T-helper 1 cell treated with Interleukin-12 subunit alpha and Interleukin-12 subunit beta and Interleukin-4 antibody, amounts not matched to agents 30 μg/mL and 1 μg/mL, for 36 hours (primary cell): ENCODE results near the gene ARHGAP29.

Experiments
- H3K27ac Mint-ChIP-seq: one replicate; pipeline ENCODE4 v1.8.0; 2021; ENCODE audit warnings: mild to moderate bottlenecking, mixed read lengths
- H3K27me3 Mint-ChIP-seq: one replicate; pipeline ENCODE4 v1.8.0; 2021; ENCODE audit warnings: low read depth, mixed read lengths
- H3K36me3 Mint-ChIP-seq: one replicate; pipeline ENCODE4 v1.8.0; 2021; ENCODE audit warnings: low read depth, mixed read lengths
- H3K4me1 Mint-ChIP-seq: one replicate; pipeline ENCODE4 v1.8.0; 2021; ENCODE audit warnings: low read depth, mixed read lengths
- H3K4me3 Mint-ChIP-seq: one replicate; pipeline ENCODE4 v1.8.0; 2021; ENCODE audit warnings: mild to moderate bottlenecking, moderate library complexity, mixed read lengths
- H3K9me3 Mint-ChIP-seq: one replicate; pipeline ENCODE4 v1.8.0; 2021; ENCODE audit warnings: mixed read lengths

Gene ARHGAP29

GRCh38 chr1:94122201-94122970 is 115.0 kb downstream of the ARHGAP29 start:
- peaks cover 8% of the 10 kb centered on the region for H3K27me3 Mint-ChIP-seq
- H3K27ac Mint-ChIP-seq: no peak overlapping the region
- no peaks in the 10 kb centered on the region for H3K9me3 Mint-ChIP-seq
- no peaks in the 10 kb centered on the region for H3K36me3 Mint-ChIP-seq
- no peaks in the 10 kb centered on the region for H3K4me1 Mint-ChIP-seq
- no peak overlapping the region for H3K4me3 Mint-ChIP-seq
